Endothelial cell (in vitro differentiated cells): Measurements from ENCODE around the gene IFRD1. TPM values are rescaled to one million over a fixed set of nuclear protein-coding genes. Genes with fewer than 3 reads are reported as not detected.

Experiments used
- DNase-seq: peaks from one replicate; pipeline ENCODE4 v3.0.0; 2021; ENCODE audit warnings: low spot score
- H3K27ac Mint-ChIP-seq: one replicate; pipeline ENCODE4 v1.8.0; 2021; ENCODE audit warnings: mixed read lengths, inconsistent platforms; ENCODE audit not compliant: unreplicated experiment
- H3K27me3 Mint-ChIP-seq: one replicate; pipeline ENCODE4 v1.8.0; 2021; ENCODE audit warnings: mild to moderate bottlenecking, moderate library complexity, mixed read lengths, inconsistent platforms; ENCODE audit not compliant: unreplicated experiment
- H3K36me3 Mint-ChIP-seq: one replicate; pipeline ENCODE4 v1.8.0; 2021; ENCODE audit warnings: mild to moderate bottlenecking, low read depth, mixed read lengths, inconsistent platforms; ENCODE audit not compliant: unreplicated experiment
- H3K4me1 Mint-ChIP-seq: one replicate; pipeline ENCODE4 v1.8.0; 2021; ENCODE audit warnings: mild to moderate bottlenecking, mixed read lengths, inconsistent platforms; ENCODE audit not compliant: unreplicated experiment
- H3K4me3 Mint-ChIP-seq: one replicate; pipeline ENCODE4 v1.8.0; 2021; ENCODE audit warnings: mild to moderate bottlenecking, mixed read lengths, inconsistent platforms; ENCODE audit not compliant: unreplicated experiment
- H3K9me3 Mint-ChIP-seq: one replicate; pipeline ENCODE4 v1.8.0; 2021; ENCODE audit warnings: mixed read lengths, inconsistent platforms; ENCODE audit not compliant: unreplicated experiment
- CTCF ChIP-seq: fragments of 200-600 bp; sonication (generic); IDR thresholded peaks from one replicate; pipeline ENCODE4 v1.5.0; 2021; ENCODE audit warnings: antibody characterized with exemption; ENCODE audit not compliant: unreplicated experiment
- total RNA-seq: library from RNA; stranded (reverse); fragmentation: NEBNext Ultra II Directional; extraction: Animal tissue kit (Norgen Biotek cat#: 25700); gene quantifications from one replicate; pipeline ENCODE4 v1.2.1, GENCODE V29; 2021; ENCODE audit not compliant: unreplicated experiment

Gene IFRD1
- total RNA-seq, 1 donor from 2014 or later = 55.4 TPM

- H3K36me3 Mint-ChIP-seq = peaks cover 3% of the 10 kb centered on the region
- no peaks in the 10 kb centered on the region for H3K27me3 Mint-ChIP-seq
- TF ChIP-seq CTCF = no peak
- H3K9me3 Mint-ChIP-seq = no peaks in the 10 kb centered on the region
- no peak overlapping the region for H3K27ac Mint-ChIP-seq
- H3K4me1 Mint-ChIP-seq = no peaks in the 10 kb centered on the region
- DNase-seq = no peak
- H3K4me3 Mint-ChIP-seq = no peak overlapping the region
Observed at GRCh38 chr7:112437072-112437471, 13.2 kb upstream of the IFRD1 start.

GRCh38 chr7:112439476-112439875 lies 10.8 kb upstream of the IFRD1 start:
- no peak overlapping the region for H3K4me3 Mint-ChIP-seq

GRCh38 chr7:112442210-112442609 lies 8.1 kb upstream of the IFRD1 start:
- Mint-ChIP-seq H3K9me3 (no peaks in the 10 kb centered on the region), H3K4me3 (no peak overlapping the region), H3K4me1 (peaks cover 18% of the 10 kb centered on the region), H3K27me3 (no peaks in the 10 kb centered on the region), H3K36me3 (no peaks in the 10 kb centered on the region), H3K27ac (no peak overlapping the region)
- DNase-seq = no peak
- TF ChIP-seq CTCF = no peak

More at GRCh38 chr7:112439476-112439875, 10.8 kb upstream of the IFRD1 start:
- H3K9me3 Mint-ChIP-seq = no peaks in the 10 kb centered on the region
- H3K4me1 Mint-ChIP-seq = no peaks in the 10 kb centered on the region
- H3K27me3 Mint-ChIP-seq = no peaks in the 10 kb centered on the region
- H3K36me3 Mint-ChIP-seq = no peaks in the 10 kb centered on the region
- H3K27ac Mint-ChIP-seq = no peak overlapping the region
- no peak for DNase-seq
- TF ChIP-seq CTCF = no peak

- H3K36me3 Mint-ChIP-seq = no peaks in the 10 kb centered on the region
- no peak overlapping the region for H3K27ac Mint-ChIP-seq
- H3K4me3 Mint-ChIP-seq = no peak overlapping the region
- peaks cover under 1% of the 10 kb centered on the region for H3K27me3 Mint-ChIP-seq
- no peaks in the 10 kb centered on the region for H3K9me3 Mint-ChIP-seq
- H3K4me1 Mint-ChIP-seq = peaks cover 40% of the 10 kb centered on the region
- DNase-seq = no peak
- TF ChIP-seq CTCF = no peak
Observed at GRCh38 chr7:112444505-112444904, 5.8 kb upstream of the IFRD1 start.

GRCh38 chr7:112446431-112446830 lies 3.8 kb upstream of the IFRD1 start:
- no peak for DNase-seq
- Mint-ChIP-seq H3K27ac (peak overlapping the region; percentile 78), H3K4me3 (no peak overlapping the region), H3K9me3 (no peaks in the 10 kb centered on the region), H3K4me1 (peaks cover 46% of the 10 kb centered on the region), H3K27me3 (peaks cover 9% of the 10 kb centered on the region), H3K36me3 (no peaks in the 10 kb centered on the region)
- TF ChIP-seq CTCF = no peak
